SK-N-SH (cell line): ENCODE measurements around the gene WRAP73. TPM values are rescaled to one million over a fixed set of nuclear protein-coding genes. Genes with fewer than 3 reads are reported as not detected.

Experiments
- CTCF ChIA-PET: fragments of 300-600, 350-600 bp; formaldehyde crosslinking; extraction: SDS; loops from one replicate; lab custom pipeline; 2021; lab: Yijun Ruan, JAX
- POLR2A ChIA-PET: fragments of 350-600 bp; sonication (Branson Sonifier 250); formaldehyde crosslinking; extraction: SDS; loops from one replicate; lab custom pipeline; 2020; ENCODE audit warnings: antibody characterized with exemption, inconsistent platforms; lab: Yijun Ruan, JAX
- DNase-seq: peaks from one replicate; pipeline ENCODE4 v3.0.0; 2012
- H2AFZ ChIP-seq: fragments of 200-600 bp; sonication (generic); 2 replicates; pipeline ENCODE4 v1.8.1; 2016; ENCODE audit warnings: antibody characterized with exemption, mild to moderate bottlenecking, low read depth
- H3F3A ChIP-seq: fragments of 200-600 bp; sonication (generic); replicated peaks from 2 replicates; pipeline ENCODE3; 2016; ENCODE audit warnings: antibody characterized with exemption, mild to moderate bottlenecking; ENCODE audit not compliant: insufficient read depth
- H3K27ac ChIP-seq, 2 experiments: fragments of 200-500 bp in 1 of 2; fragments of 200-600 bp in 1 of 2; sonication (Bioruptor generic) in 1 of 2; sonication (generic), shearing (Covaris generic) in 1 of 2; 2 replicates each; pipeline versions ENCODE4 v1.5.1 to v1.6.1; 2014 to 2016; ENCODE audit warnings: low read depth in 2 of 2, inconsistent platforms in 1 of 2, low read length in 1 of 2, mild to moderate bottlenecking in 1 of 2, mixed read lengths in 1 of 2
- H3K27me3 ChIP-seq: fragments of 200-600 bp; sonication (generic), shearing (Covaris generic); 2 replicates; pipeline ENCODE4 v1.6.1; 2016; ENCODE audit warnings: mixed run types; ENCODE audit not compliant: insufficient read depth
- H3K36me3 ChIP-seq, 2 experiments: fragments of 200-500 bp in 1 of 2; fragments of 200-600 bp in 1 of 2; sonication (Bioruptor generic) in 1 of 2; sonication (generic) in 1 of 2; replicated peaks in 1 of 2; 2 replicates each; pipeline versions ENCODE3 to v1.5.1; 2014 to 2016; ENCODE audit warnings: low read length in 1 of 2, mild to moderate bottlenecking in 1 of 2; ENCODE audit not compliant: insufficient read depth in 2 of 2, control insufficient read depth in 1 of 2
- H3K4me1 ChIP-seq, 2 experiments: fragments of 200-500 bp in 1 of 2; fragments of 200-600 bp in 1 of 2; sonication (Bioruptor generic) in 1 of 2; sonication (generic), shearing (Covaris generic) in 1 of 2; 2 replicates each; pipeline versions ENCODE4 v1.5.1 to v1.6.1; 2014 to 2016; ENCODE audit warnings: low read depth in 1 of 2, low read length in 1 of 2, mixed run types in 1 of 2; ENCODE audit not compliant: insufficient read depth in 2 of 2, control insufficient read depth in 1 of 2
- H3K4me2 ChIP-seq: fragments of 200-600 bp; sonication (generic), shearing (Covaris generic); 2 replicates; pipeline ENCODE4 v1.6.1; 2017; ENCODE audit warnings: mixed run types
- H3K4me3 ChIP-seq, 2 experiments: fragments of 200-500 bp in 1 of 2; fragments of 200-600 bp in 1 of 2; sonication (Bioruptor generic) in 1 of 2; sonication (generic), shearing (Covaris generic) in 1 of 2; 2 replicates each; pipeline versions ENCODE4 v1.5.1 to v1.8.1; 2014 to 2016; ENCODE audit warnings: low read depth in 2 of 2, inconsistent platforms in 1 of 2, low read length in 1 of 2, mild to moderate bottlenecking in 1 of 2, mixed read lengths in 1 of 2, moderate library complexity in 1 of 2
- H3K79me2 ChIP-seq: fragments of 200-600 bp; sonication (generic); 2 replicates; pipeline ENCODE4 v1.8.1; 2017; ENCODE audit warnings: mild to moderate bottlenecking; ENCODE audit not compliant: insufficient read depth
- H3K9ac ChIP-seq: fragments of 200-600 bp; sonication (generic); 2 replicates; pipeline ENCODE4 v1.6.1; 2017; ENCODE audit warnings: mixed run types
- H3K9me2 ChIP-seq: fragments of 200-600 bp; sonication (generic); 2 replicates; pipeline ENCODE4 v1.6.1; 2017; ENCODE audit warnings: mixed run types
- H3K9me3 ChIP-seq: fragments of 200-600 bp; sonication (generic); 2 replicates; pipeline ENCODE4 v1.6.1; 2017; ENCODE audit warnings: mixed run types, mild to moderate bottlenecking, moderate library complexity
- H4K20me1 ChIP-seq: fragments of 200-600 bp; sonication (generic); 2 replicates; pipeline ENCODE4 v1.6.1; 2017; ENCODE audit warnings: mild to moderate bottlenecking, mixed run types; ENCODE audit not compliant: insufficient read depth
- EP300 ChIP-seq, 2 experiments: IDR thresholded peaks; 2 replicates each; pipeline versions ENCODE4 v1.4.0 to v1.6.1; 2012; ENCODE audit warnings: borderline replicate concordance in 1 of 2, low read depth in 1 of 2, low read length in 1 of 2
- GATA2 ChIP-seq: sonication (generic); formaldehyde crosslinking; IDR thresholded peaks from 2 replicates; pipeline ENCODE4 v1.5.0; 2020; ENCODE audit warnings: mild to moderate bottlenecking, missing genetic modification reagents
- IRF3 ChIP-seq: fragments of 150-350 bp; IDR thresholded peaks from 2 replicates; pipeline ENCODE4 v1.6.1; 2016; ENCODE audit warnings: mild to moderate bottlenecking, low read depth, low read length
- RAD21 ChIP-seq: IDR thresholded peaks from 2 replicates; pipeline ENCODE4 v1.6.1; 2012; ENCODE audit warnings: mild to moderate bottlenecking, low read length
- SMC3 ChIP-seq: IDR thresholded peaks from 2 replicates; pipeline ENCODE4 v1.6.1; 2012; ENCODE audit warnings: low read depth, low read length, improper control_type of control experiment
- TEAD4 ChIP-seq: IDR thresholded peaks from 2 replicates; pipeline ENCODE4 v1.4.0; 2012; ENCODE audit warnings: mild to moderate bottlenecking, borderline replicate concordance; ENCODE audit not compliant: insufficient read depth
- WGBS: methylation state at CpG from one replicate; pipeline ENCODE4 v1.1.6; 2017; ENCODE audit warnings: low lambda C conversion rate; 5-methylcytosine and 5-hydroxymethylcytosine counted together
- polyA plus RNA-seq, 3 experiments: library from polyadenylated mRNA; depleted of rRNA; stranded (reverse); fragments of >200 nt; gene quantifications; 2 replicates each; pipeline ENCODE4 v1.2.3, GENCODE V29; 2012
- TF ChIP-seq, protein P1 (sequence below): IDR thresholded peaks from 2 replicates; pipeline ENCODE4 v1.4.0; 2012; ENCODE audit warnings: low read depth, borderline replicate concordance
- TF ChIP-seq, protein P2 (sequence below): IDR thresholded peaks from 2 replicates; pipeline ENCODE4; 2012
- TF ChIP-seq, protein P3 (sequence below): fragments of 150-350 bp; IDR thresholded peaks from 2 replicates; pipeline ENCODE4 v1.6.1; 2017; ENCODE audit warnings: antibody characterized with exemption, low read length, low read depth, borderline replicate concordance

Gene WRAP73
- polyA plus RNA-seq, 1 of the 3 experiments (the other 2 are of a cell fraction): 61.9 TPM

- Histone ChIP-seq H4K20me1 (no peaks in the 10 kb centered on the region), H3K9me3 (no peaks in the 10 kb centered on the region), H3K4me1 (peaks cover 0 to 23% of the 10 kb centered on the region in 2 experiments; a peak in 1 of 4 replicates), H3K27ac (peak overlapping the region in 1 of 2 experiments; percentile 74; a peak in 2 of 4 replicates), H3K4me3 (no peak overlapping the region), H3K4me2 (no peak overlapping the region), H3K27me3 (no peaks in the 10 kb centered on the region), H3K9ac (no peak overlapping the region), H2AFZ (no peak overlapping the region), H3K9me2 (no peaks in the 10 kb centered on the region), H3F3A (no peaks in the 10 kb centered on the region), H3K36me3 (no peaks in the 10 kb centered on the region), H3K79me2 (no peaks in the 10 kb centered on the region)
- peak in 1 of 2 experiments; percentile 20; a peak in 1 of 4 replicates for TF ChIP-seq EP300 (IDR thresholded peaks at IDR 0.05; ENCODE audit: borderline replicate concordance in 1 of 2, low read depth in 1 of 2, low read length in 1 of 2)
- TF ChIP-seq, protein P1, sequence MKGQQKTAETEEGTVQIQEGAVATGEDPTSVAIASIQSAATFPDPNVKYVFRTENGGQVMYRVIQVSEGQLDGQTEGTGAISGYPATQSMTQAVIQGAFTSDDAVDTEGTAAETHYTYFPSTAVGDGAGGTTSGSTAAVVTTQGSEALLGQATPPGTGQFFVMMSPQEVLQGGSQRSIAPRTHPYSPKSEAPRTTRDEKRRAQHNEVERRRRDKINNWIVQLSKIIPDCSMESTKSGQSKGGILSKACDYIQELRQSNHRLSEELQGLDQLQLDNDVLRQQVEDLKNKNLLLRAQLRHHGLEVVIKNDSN: no peak
- ChIA-PET POLR2A (interaction anchor here (1.2 kb wide), 1 partner anchor 26 kb away, joined by 3 read pairs; no protein-coding TSS in a partner anchor), CTCF (interaction anchor here (0.7 to 3.0 kb wide), 12 partner anchors 9 to 109 kb away, joined by 3 to 17 read pairs (median 4); partner anchors contain the start of gene MEGF6)
- 70% methylated on average over 2 of the region's 16 CpGs for WGBS
- DNase-seq: peak; percentile 75
These were observed 50.6 kb downstream of the WRAP73 start for GRCh38 chr1:3599286-3599811.

- TF ChIP-seq, protein P2, sequence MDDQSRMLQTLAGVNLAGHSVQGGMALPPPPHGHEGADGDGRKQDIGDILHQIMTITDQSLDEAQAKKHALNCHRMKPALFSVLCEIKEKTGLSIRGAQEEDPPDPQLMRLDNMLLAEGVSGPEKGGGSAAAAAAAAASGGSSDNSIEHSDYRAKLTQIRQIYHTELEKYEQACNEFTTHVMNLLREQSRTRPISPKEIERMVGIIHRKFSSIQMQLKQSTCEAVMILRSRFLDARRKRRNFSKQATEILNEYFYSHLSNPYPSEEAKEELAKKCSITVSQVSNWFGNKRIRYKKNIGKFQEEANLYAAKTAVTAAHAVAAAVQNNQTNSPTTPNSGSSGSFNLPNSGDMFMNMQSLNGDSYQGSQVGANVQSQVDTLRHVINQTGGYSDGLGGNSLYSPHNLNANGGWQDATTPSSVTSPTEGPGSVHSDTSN: no peak
- TF ChIP-seq RAD21 (no peak), IRF3 (no peak), TEAD4 (no peak), SMC3 (no peak), EP300 (IDR thresholded peaks at IDR 0.05; ENCODE audit: borderline replicate concordance in 1 of 2, low read depth in 1 of 2, low read length in 1 of 2) (no peak), GATA2 (CRISPR knock-in tag) (no peak)
- TF ChIP-seq, protein P1: no peak
- TF ChIP-seq, protein P3, sequence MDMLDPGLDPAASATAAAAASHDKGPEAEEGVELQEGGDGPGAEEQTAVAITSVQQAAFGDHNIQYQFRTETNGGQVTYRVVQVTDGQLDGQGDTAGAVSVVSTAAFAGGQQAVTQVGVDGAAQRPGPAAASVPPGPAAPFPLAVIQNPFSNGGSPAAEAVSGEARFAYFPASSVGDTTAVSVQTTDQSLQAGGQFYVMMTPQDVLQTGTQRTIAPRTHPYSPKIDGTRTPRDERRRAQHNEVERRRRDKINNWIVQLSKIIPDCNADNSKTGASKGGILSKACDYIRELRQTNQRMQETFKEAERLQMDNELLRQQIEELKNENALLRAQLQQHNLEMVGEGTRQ: no peak
- H3F3A ChIP-seq: no peaks in the 10 kb centered on the region
- H3K79me2 ChIP-seq: no peaks in the 10 kb centered on the region
- no peak overlapping the region for H3K4me3 ChIP-seq
- WGBS: 79% methylated on average over 14 of the region's 30 CpGs
- H3K4me1 ChIP-seq: peaks cover 0 to 23% of the 10 kb centered on the region in 2 experiments; a peak in 1 of 4 replicates
- DNase-seq: peak; percentile 71
- no peaks in the 10 kb centered on the region for H3K9me2 ChIP-seq
- H3K9me3 ChIP-seq: no peaks in the 10 kb centered on the region
- CTCF ChIA-PET: interaction anchor here (0.8 to 3.0 kb wide), 9 partner anchors 10 to 108 kb away, joined by 4 to 17 read pairs (median 6); partner anchors contain the start of gene MEGF6
- H4K20me1 ChIP-seq: no peaks in the 10 kb centered on the region
- H3K4me2 ChIP-seq: no peak overlapping the region
- no peaks in the 10 kb centered on the region for H3K36me3 ChIP-seq
- POLR2A ChIA-PET: interaction anchor here (1.2 kb wide), 1 partner anchor 25 kb away, joined by 3 read pairs; no protein-coding TSS in a partner anchor
- H3K27ac ChIP-seq: peak overlapping the region in 1 of 2 experiments; percentile 74; a peak in 2 of 4 replicates
- H3K9ac ChIP-seq: no peak overlapping the region
- no peaks in the 10 kb centered on the region for H3K27me3 ChIP-seq
- H2AFZ ChIP-seq: no peak overlapping the region
These were observed 51.2 kb downstream of the WRAP73 start for GRCh38 chr1:3598522-3599285.
